Naive B cell (primary cell): ENCODE measurements around the gene NKX3-2. TPM values are rescaled to one million over a fixed set of nuclear protein-coding genes. Genes with fewer than 3 reads are reported as not detected.

ENCODE experiments used
- ATAC-seq, 2 donors: fragments of 150-1000 bp; cut with Tn5 transposase; 2 replicates each; pipeline ENCODE4 v1.10.0; 2021; ENCODE audit warnings: low read depth in 2 of 2, mild to moderate bottlenecking in 2 of 2, moderate library complexity in 2 of 2
- DNase-seq: peaks from one replicate; pipeline ENCODE4 v3.0.0; 2022
- H3K27ac Mint-ChIP-seq, 6 donors: one replicate each; pipeline ENCODE4 v1.8.0; 2020 to 2022; ENCODE audit warnings: mild to moderate bottlenecking in 6 of 6, mixed read lengths in 6 of 6, moderate library complexity in 5 of 6, inconsistent platforms in 2 of 6
- H3K27me3 Mint-ChIP-seq, 3 donors: one replicate each; pipeline ENCODE4 v1.8.0; 2021 to 2022; ENCODE audit warnings: mixed read lengths in 3 of 3, mild to moderate bottlenecking in 1 of 3
- H3K36me3 Mint-ChIP-seq, 2 donors: one replicate each; pipeline ENCODE4 v1.8.0; 2020 to 2022; ENCODE audit warnings: mixed read lengths in 2 of 2, inconsistent platforms in 1 of 2, mild to moderate bottlenecking in 1 of 2
- H3K4me1 Mint-ChIP-seq, 3 donors: one replicate each; pipeline ENCODE4 v1.8.0; 2020 to 2022; ENCODE audit warnings: mixed read lengths in 3 of 3, inconsistent platforms in 1 of 3, mild to moderate bottlenecking in 1 of 3, moderate library complexity in 1 of 3
- H3K4me3 Mint-ChIP-seq, 8 donors: one replicate each; pipeline ENCODE4 v1.8.0; 2020 to 2022; ENCODE audit warnings: mild to moderate bottlenecking in 8 of 8, mixed read lengths in 8 of 8, moderate library complexity in 8 of 8, inconsistent platforms in 2 of 8
- H3K9me3 Mint-ChIP-seq, 7 donors: one replicate each; pipeline ENCODE4 v1.8.0; 2020 to 2022; ENCODE audit warnings: mixed read lengths in 7 of 7, mild to moderate bottlenecking in 5 of 7, inconsistent platforms in 2 of 7, moderate library complexity in 1 of 7
- polyA plus RNA-seq, 6 donors: library from polyadenylated mRNA; unstranded; fragments of 300-500 nt; fragmentation: Illumina TruSeq; gene quantifications; one replicate each; pipeline ENCODE4 v1.2.3, GENCODE V29; 2021; ENCODE audit warnings: low read depth in 6 of 6

NKX3-2 gene
- polyA plus RNA-seq, 6 donors from 2014 or later: not detected

DNA sequence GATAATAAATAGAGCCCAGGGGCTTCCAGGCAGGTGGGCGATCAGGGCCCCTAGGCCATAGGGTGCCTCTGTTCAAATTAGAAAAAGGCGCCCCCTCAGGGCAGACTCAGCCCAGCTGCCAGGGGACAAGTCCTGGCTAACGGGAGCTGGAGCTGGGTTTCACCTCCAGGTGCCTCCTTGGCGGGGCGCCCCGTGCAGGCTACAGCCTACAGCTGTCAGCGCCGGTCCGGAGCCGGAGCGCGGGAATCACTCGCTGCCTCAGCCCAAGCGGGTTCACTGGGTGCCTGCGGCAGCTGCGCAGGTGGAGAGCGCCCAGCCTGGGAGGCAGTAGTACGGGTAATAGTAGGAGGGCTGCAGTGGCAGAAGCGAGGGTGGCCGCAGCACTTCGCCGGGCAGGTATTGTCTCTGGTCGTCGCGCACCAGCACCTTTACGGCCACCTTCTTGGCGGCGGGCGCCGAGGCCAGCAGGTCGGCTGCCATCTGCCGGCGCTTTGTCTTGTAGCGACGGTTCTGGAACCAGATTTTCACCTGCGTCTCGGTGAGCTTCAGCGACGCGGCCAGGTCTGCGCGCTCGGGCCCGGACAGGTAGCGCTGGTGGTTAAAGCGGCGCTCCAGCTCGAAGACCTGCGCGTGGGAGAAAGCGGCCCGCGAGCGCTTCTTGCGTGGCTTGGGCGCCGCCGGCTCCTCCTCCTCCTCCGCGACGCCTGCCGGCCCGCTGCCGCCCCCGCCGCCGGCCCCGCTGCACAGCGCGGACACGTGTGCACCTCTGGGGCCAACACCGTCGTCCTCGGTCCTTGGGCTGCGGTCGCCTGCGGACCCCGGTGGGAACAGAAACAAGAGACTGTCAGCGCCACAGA lies 2.4 kb downstream of the NKX3-2 start:
- Mint-ChIP-seq H3K27me3 (peaks cover 69 to 87% (median 71%) of the 10 kb centered on the region in 3 donors), H3K36me3 (peaks cover 5 to 31% of the 10 kb centered on the region in 2 donors), H3K9me3 (peaks cover 4 to 42% (median 24%) of the 10 kb centered on the region in 7 donors), H3K4me1 (peaks cover 34 to 52% (median 48%) of the 10 kb centered on the region in 3 donors), H3K4me3 (peak overlapping the region; percentile 51 to 89 (median 72)), H3K27ac (peak overlapping the region in 4 of 6 donors; percentile 86 to 95 (median 87))
- peak; percentile 17 to 24 for ATAC-seq
- DNase-seq: no peak

DNA sequence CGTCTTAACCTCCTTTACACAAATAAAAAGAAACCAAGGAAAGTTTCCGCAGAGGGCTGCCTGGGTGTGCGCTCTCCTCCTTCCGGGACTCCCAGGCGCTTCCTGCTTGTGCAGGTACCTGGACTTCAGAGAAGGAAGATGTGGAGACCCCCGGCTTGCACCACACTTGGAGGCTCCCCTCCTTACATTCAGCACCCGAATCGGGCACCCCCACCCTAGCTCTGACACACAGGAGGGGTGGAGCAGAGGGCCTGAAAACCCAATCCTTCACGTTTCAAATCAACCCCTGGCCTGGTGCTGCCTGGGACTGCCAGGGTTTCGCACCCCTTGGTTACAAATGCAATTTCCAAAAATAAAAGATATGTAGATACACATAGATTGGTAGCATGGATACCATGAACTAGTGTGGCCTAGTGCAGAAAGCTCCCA lies 3.1 kb downstream of the NKX3-2 start:
- peak overlapping the region in 4 of 6 donors; percentile 86 to 95 (median 88) for H3K27ac Mint-ChIP-seq
- H3K36me3 Mint-ChIP-seq: peaks cover 5 to 26% of the 10 kb centered on the region in 2 donors
- H3K27me3 Mint-ChIP-seq: peaks cover 69 to 87% (median 71%) of the 10 kb centered on the region in 3 donors
- peaks cover 4 to 41% (median 28%) of the 10 kb centered on the region in 7 donors for H3K9me3 Mint-ChIP-seq
- H3K4me1 Mint-ChIP-seq: peaks cover 27 to 44% (median 41%) of the 10 kb centered on the region in 3 donors
- ATAC-seq: no peak
- peak overlapping the region in 7 of 8 donors; percentile 13 to 89 (median 54) for H3K4me3 Mint-ChIP-seq
- no peak for DNase-seq

DNA sequence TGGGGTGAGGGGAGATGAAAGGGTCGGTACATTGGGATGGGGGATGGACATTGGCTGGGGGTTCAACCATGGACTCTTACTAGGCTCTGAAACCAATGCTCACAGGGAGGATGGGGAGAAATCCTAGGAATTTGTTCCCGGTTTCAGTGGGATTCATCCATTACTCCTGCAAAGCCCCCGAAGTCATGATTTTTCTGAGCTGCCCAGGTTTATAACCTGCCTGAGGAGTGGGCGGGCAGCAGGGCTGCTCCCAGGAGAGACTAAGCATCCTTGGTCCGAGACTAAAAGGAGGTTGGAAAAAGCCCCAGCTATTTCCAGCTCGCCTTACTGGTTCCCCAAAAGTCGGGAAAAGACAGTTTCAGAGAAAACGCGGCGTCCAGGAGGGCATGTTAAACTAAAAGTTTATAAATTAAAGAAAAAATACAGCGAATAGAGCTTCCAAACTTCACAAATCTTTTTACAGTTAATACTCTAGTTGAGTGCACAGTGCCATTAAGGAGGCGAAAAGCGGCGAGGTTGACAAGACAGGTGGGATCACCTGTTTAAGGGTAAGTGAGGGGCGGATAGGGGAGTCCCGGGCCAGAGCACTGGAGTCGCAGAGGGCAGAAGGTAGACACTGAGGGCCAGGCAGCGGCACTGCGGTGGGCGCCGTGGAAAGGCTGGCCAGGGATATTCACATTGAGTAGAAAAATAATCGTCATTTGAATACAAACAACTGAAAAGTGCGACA lies 3.7 kb downstream of the NKX3-2 start:
- peak overlapping the region in 3 of 6 donors; percentile 86 to 89 (median 88) for H3K27ac Mint-ChIP-seq
- ATAC-seq (no peak), DNase-seq (no peak)
- H3K9me3 Mint-ChIP-seq: peaks cover 4 to 43% (median 26%) of the 10 kb centered on the region in 7 donors
- H3K4me1 Mint-ChIP-seq: peaks cover 25 to 47% (median 39%) of the 10 kb centered on the region in 3 donors
- H3K36me3 Mint-ChIP-seq: peaks cover 6 to 26% of the 10 kb centered on the region in 2 donors
- peak overlapping the region in 7 of 8 donors; percentile 42 to 89 (median 64) for H3K4me3 Mint-ChIP-seq
- H3K27me3 Mint-ChIP-seq: peaks cover 71 to 89% (median 71%) of the 10 kb centered on the region in 3 donors

DNA sequence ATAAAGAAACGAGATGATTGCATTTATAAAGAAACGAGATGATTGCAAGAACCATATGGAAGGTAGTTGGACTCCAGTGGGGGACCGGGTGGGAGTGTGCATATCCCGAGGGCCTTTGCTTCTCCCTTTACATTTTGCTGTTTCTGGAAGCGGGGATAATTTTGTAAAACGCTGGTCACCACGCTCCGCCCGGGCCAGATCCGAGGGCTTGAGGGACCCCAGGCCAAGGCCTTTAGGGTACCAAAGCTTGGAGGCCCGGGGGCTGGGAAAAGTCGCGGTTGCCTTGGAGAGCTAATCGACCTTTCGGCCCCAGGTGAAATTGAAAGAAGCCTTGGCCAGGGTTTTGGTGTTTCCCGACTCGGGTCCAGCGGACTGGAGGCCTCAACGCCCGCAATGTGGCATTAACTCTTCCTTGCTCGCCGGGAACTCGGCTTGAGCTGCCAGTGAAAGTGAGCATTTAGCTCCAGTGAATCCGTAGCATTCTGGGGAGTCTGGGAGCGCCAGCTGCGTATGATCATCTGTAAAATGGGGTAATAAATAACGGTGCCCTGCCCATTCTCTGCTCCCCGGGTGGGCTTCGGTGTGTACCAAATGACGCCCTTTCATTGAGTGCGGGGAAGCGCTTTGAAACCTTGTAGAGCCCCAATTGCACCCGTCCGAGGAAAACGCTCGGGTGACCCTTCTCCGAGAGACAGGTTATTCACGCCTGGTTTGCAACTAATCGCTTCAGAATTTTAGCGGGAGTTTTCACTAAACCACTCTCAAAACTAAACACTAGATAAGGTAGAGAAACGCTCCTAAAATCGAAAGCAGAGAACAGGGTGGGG lies 4.5 kb downstream of the NKX3-2 start:
- H3K36me3 Mint-ChIP-seq: peaks cover 11 to 22% of the 10 kb centered on the region in 2 donors
- H3K27me3 Mint-ChIP-seq: peaks cover 68 to 91% (median 68%) of the 10 kb centered on the region in 3 donors
- ATAC-seq (no peak), DNase-seq (no peak)
- H3K4me3 Mint-ChIP-seq: peak overlapping the region in 7 of 8 donors; percentile 8 to 80 (median 67)
- H3K9me3 Mint-ChIP-seq: peaks cover 4 to 46% (median 29%) of the 10 kb centered on the region in 7 donors
- peak overlapping the region in 4 of 6 donors; percentile 86 to 99 (median 97) for H3K27ac Mint-ChIP-seq
- peaks cover 20 to 43% (median 33%) of the 10 kb centered on the region in 3 donors for H3K4me1 Mint-ChIP-seq

DNA sequence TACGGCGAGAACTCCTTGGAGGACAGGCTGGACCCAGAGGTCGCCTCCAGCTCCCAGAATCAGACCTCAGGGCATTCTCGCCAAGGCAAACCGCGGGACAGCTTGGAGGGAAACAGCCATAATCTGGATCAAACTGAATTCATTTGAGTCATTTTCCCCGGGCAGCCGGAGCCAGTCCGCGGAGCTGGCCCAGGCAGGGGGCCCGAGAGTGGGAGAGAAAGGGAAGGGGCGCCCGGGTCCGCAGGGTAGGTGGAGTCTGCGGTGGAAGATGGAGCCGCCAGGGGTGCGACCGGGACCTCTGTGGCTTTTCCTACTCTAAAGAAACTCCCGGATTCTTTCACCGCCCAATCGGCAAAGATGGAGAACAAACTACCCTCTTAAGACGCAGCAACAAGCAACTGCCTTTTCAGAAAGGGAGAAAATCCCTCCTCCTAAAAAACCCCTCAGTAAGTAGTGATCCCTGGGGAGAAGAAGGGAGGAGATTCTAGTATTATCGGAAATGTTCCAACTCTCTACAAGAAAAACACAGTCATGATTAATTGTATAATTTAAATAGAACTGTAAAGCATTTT lies 5.2 kb downstream of the NKX3-2 start:
- DNase-seq (no peak), ATAC-seq (no peak)
- Mint-ChIP-seq H3K4me1 (peaks cover 18 to 43% (median 30%) of the 10 kb centered on the region in 3 donors), H3K36me3 (peaks cover 11 to 21% of the 10 kb centered on the region in 2 donors), H3K4me3 (peak overlapping the region in 6 of 8 donors; percentile 12 to 76 (median 63)), H3K9me3 (peaks cover 4 to 48% (median 29%) of the 10 kb centered on the region in 7 donors), H3K27ac (peak overlapping the region; percentile 69 to 99 (median 94)), H3K27me3 (peaks cover 71 to 96% (median 71%) of the 10 kb centered on the region in 3 donors)

DNA sequence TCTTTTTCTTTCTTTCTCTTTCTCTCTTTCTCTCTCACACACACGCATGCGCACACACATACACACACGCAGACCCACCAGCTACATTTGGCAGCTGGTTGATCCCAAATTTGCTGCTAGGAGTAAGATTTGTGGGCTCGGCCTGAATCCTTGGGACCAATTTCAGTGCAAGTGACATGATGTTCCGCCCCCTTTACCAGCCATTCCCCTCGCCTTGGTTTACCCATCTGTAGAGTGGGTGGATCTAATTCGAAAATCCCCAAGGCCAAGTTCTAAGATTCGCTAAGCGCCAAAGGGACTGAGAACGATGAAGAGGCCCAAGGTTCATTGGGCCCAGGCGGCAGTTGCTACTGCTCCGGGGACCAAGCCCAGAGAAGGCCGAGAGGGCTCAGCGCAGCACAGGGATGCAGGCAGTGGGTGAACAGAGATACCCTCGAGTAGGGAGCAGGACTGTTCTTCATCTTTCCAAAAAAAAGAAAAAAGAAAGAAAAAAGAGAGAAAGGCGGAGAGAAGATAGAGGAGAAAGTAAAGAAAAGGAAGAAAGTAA lies 5.8 kb downstream of the NKX3-2 start:
- DNase-seq (no peak), ATAC-seq (no peak)
- peaks cover 74 to 99% (median 76%) of the 10 kb centered on the region in 3 donors for H3K27me3 Mint-ChIP-seq
- peaks cover 3 to 51% (median 29%) of the 10 kb centered on the region in 7 donors for H3K9me3 Mint-ChIP-seq
- peaks cover 11 to 21% of the 10 kb centered on the region in 2 donors for H3K36me3 Mint-ChIP-seq
- H3K27ac Mint-ChIP-seq: peak overlapping the region; percentile 69 to 99 (median 94)
- H3K4me3 Mint-ChIP-seq: peak overlapping the region; percentile 12 to 82 (median 63)
- H3K4me1 Mint-ChIP-seq: peaks cover 16 to 43% (median 28%) of the 10 kb centered on the region in 3 donors

DNA sequence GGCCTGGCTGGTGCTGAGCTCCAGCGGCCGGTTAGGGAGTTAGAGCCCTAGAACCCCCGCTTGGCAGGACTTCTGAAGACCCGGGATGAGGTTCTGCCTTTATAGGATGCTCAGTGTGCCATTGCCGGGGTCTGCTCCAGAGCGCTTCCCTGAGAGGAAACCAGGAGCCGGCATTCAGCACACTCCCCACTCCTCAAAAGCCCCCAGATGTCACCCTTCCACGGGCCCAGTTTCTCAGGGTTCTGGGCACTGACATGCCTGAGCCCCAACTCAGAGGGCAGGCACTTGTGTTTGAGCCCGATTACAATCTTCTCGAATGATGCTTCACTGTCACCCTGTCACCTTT lies 6.5 kb downstream of the NKX3-2 start:
- peak overlapping the region in 3 of 8 donors; percentile 60 to 78 (median 76) for H3K4me3 Mint-ChIP-seq
- H3K4me1 Mint-ChIP-seq: peaks cover 11 to 37% (median 21%) of the 10 kb centered on the region in 3 donors
- H3K27me3 Mint-ChIP-seq: peaks cover 70 to 99% (median 72%) of the 10 kb centered on the region in 3 donors
- peak overlapping the region in 4 of 6 donors; percentile 7 to 99 (median 92) for H3K27ac Mint-ChIP-seq
- H3K36me3 Mint-ChIP-seq: peaks cover 11 to 14% of the 10 kb centered on the region in 2 donors
- ATAC-seq (no peak), DNase-seq (no peak)
- H3K9me3 Mint-ChIP-seq: peaks cover 2 to 51% (median 29%) of the 10 kb centered on the region in 7 donors

DNA sequence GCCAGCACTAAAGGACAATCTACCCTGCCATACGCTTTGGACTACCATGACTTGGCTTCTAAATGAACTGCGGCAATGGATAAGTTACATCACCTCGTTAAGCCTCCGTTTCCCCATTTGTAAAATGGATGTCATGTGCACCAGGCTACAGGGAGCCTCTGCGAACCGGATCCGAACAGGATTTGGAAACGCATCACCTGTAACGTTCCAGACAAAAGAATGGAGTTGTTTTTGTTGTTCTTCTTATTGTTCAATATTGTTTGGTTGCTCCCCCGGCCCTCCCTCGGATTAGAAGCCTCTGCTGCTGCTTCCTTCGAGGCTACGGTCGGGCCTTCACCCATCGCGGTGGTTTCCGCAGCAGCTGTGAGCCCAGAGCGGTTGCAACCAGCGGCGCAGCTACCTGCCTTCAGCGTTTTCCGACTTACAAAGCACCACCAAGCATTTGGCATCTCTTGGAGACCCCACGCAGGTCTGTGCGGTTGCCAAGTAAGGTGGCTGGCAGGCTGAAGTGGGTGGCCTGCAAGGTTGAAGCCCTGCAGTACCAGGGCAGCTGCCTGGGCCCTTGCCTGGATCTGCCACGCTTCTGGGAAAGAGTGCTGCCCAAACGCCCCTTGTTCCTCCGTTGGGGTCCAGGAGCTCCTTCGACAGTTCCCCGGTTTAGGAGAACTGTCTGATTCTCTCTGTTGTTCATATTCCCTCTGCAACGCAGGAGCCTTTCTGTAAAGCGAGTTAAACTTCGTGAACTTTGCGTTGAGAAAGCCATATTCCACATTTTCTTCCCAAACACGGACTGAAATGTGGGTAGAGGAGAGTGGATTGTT lies 7.1 kb downstream of the NKX3-2 start:
- Mint-ChIP-seq H3K36me3 (peaks cover 11 to 12% of the 10 kb centered on the region in 2 donors), H3K27ac (peak overlapping the region in 4 of 6 donors; percentile 47 to 95 (median 92)), H3K4me3 (peak overlapping the region in 4 of 8 donors; percentile 12 to 76 (median 50)), H3K27me3 (peaks cover 68 to 99% (median 73%) of the 10 kb centered on the region in 3 donors), H3K4me1 (peaks cover 8 to 33% (median 17%) of the 10 kb centered on the region in 3 donors), H3K9me3 (peaks cover 2 to 51% (median 29%) of the 10 kb centered on the region in 7 donors)
- DNase-seq: no peak
- ATAC-seq: no peak

DNA sequence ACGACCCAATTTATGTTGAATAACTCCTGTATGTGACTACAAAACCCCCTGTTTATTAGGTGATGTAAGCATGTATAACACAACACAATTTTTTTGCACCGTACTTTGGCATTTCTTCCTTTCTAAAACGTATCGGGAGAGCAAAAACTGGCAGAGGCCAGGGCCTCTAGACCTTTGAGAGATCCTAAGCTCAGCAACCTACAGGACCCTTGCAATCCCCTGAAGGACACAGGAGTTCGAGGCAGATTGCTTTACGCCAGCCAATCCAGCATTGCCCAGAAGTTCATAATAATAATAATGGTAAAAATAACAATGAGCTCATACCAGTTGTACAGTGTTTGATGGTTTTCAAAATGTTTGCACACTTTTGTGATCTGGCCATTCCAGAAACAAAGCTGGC lies 7.7 kb downstream of the NKX3-2 start:
- Mint-ChIP-seq H3K36me3 (peaks cover 11 to 12% of the 10 kb centered on the region in 2 donors), H3K27me3 (peaks cover 72 to 100% (median 75%) of the 10 kb centered on the region in 3 donors), H3K4me3 (peak overlapping the region in 4 of 8 donors; percentile 46 to 73 (median 64)), H3K27ac (peak overlapping the region in 5 of 6 donors; percentile 47 to 95 (median 83)), H3K9me3 (peaks cover 2 to 53% (median 29%) of the 10 kb centered on the region in 7 donors), H3K4me1 (peaks cover 8 to 31% (median 17%) of the 10 kb centered on the region in 3 donors)
- DNase-seq: no peak
- no peak for ATAC-seq

DNA sequence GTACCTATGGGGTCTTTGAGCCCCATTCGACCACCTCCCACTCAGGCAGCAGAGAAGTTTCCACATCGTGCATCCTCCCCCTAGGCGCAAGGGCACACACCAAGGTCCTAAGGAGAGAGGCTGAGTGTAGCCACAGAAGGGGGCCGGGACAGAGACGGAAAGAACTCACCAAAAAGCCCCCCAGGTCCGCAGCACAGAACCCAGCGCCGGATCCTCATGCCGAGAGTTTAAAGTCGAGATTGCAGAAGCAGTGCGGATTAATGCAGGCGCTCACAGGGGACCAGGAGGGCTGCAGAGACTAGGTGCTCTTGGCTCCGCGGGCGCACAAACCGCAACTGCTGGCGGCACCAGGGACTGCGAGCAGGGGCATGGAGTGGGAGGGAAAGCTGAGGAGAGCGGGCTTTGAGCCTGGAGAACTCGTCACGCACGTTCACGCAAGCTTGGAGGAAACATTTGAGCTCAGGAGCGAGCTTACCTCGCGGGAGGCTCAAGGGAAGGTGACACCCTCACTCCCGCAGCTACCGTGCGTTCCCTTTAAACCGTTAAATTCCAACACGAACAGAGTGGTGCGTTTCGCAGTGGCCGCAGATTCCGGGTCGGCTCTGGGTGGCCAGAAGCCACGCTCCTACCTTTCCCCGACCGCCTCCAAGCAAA lies 8.5 kb downstream of the NKX3-2 start:
- Mint-ChIP-seq H3K4me3 (peak overlapping the region in 5 of 8 donors; percentile 54 to 72 (median 68)), H3K4me1 (peaks cover 6 to 36% (median 10%) of the 10 kb centered on the region in 3 donors), H3K27ac (peak overlapping the region in 4 of 6 donors; percentile 61 to 95 (median 94)), H3K9me3 (peaks cover 2 to 55% (median 28%) of the 10 kb centered on the region in 7 donors), H3K36me3 (peaks cover 11 to 12% of the 10 kb centered on the region in 2 donors), H3K27me3 (peaks cover 73 to 100% (median 76%) of the 10 kb centered on the region in 3 donors)
- no peak for ATAC-seq
- DNase-seq: no peak
